Endothelial cell of umbilical vein (primary cell): ENCODE results near the gene CKAP2. TPM values are rescaled to one million over a fixed set of nuclear protein-coding genes. Genes with fewer than 3 reads are reported as not detected.

Experiments
- BruUV-seq: library from RNA; stranded (reverse); fragments of 400-500 nt; replicated peaks from 2 replicates; lab custom pipeline; 2021; lab: Mats Ljungman, UMichigan
- CTCF ChIA-PET: fragments of 300-600, 350-600 bp; sonication (Branson Sonifier 250); formaldehyde crosslinking; loops from one replicate; lab custom pipeline; 2021; ENCODE audit warnings: antibody characterized with exemption, inconsistent platforms; lab: Charles Lee
- POLR2A ChIA-PET: fragments of 300-600, 350-600 bp; sonication (Branson Sonifier 250); formaldehyde crosslinking; loops from one replicate; lab custom pipeline; 2021; ENCODE audit warnings: antibody characterized with exemption, inconsistent platforms; lab: Charles Lee
- DNase-seq: peaks from one replicate; pipeline ENCODE4 v3.0.0-alpha.2; 2011; ENCODE audit warnings: low read depth, low spot score
- FAIRE-seq: peaks from 2 replicates; lab custom pipeline; 2011; peaks lifted over from hg19 to GRCh38; lab: Jason Lieb, UNC
- H2AFZ ChIP-seq: 2 replicates; pipeline ENCODE4 v1.6.0; 2012; ENCODE audit warnings: low read depth, low read length, control low read depth, inconsistent platforms
- H3K27ac ChIP-seq: 2 replicates; pipeline ENCODE4 v1.5.1; 2011; ENCODE audit warnings: low read depth, mild to moderate bottlenecking, control low read depth, low read length, moderate library complexity; ENCODE audit not compliant: insufficient read depth
- H3K27me3 ChIP-seq, 2 experiments: 2 replicates each; pipeline versions ENCODE4 v1.6.0 to v1.6.1; 2011; ENCODE audit warnings: low read length in 2 of 2, mixed read lengths in 1 of 2; ENCODE audit not compliant: control insufficient read depth in 2 of 2, insufficient read depth in 2 of 2
- H3K36me3 ChIP-seq, 2 experiments: 2 replicates in 1 of 2; 3 replicates in 1 of 2; pipeline ENCODE4 v1.5.1; 2011; ENCODE audit warnings: low read length in 2 of 2, mild to moderate bottlenecking in 1 of 2, moderate library complexity in 1 of 2; ENCODE audit not compliant: control insufficient read depth in 2 of 2, insufficient read depth in 2 of 2; ENCODE audit errors: extremely low read depth in 1 of 2
- H3K4me1 ChIP-seq: 3 replicates; pipeline ENCODE4 v1.5.1; 2011; ENCODE audit warnings: mild to moderate bottlenecking, low read length; ENCODE audit not compliant: control insufficient read depth, insufficient read depth; ENCODE audit errors: extremely low read depth
- H3K4me2 ChIP-seq: 2 replicates; pipeline ENCODE4 v1.6.1; 2011; ENCODE audit warnings: low read length, control low read depth, mixed read lengths; ENCODE audit not compliant: insufficient read depth
- H3K4me3 ChIP-seq, 3 experiments: fragments of 200-600 bp in 1 of 3; sonication (generic), shearing (Covaris generic) in 1 of 3; replicated peaks in 1 of 3; 2 replicates each; pipeline ENCODE4 v1.5.1; 2011 to 2016; ENCODE audit warnings: control low read depth in 3 of 3, low read length in 3 of 3, mild to moderate bottlenecking in 2 of 3, inconsistent platforms in 1 of 3, low read depth in 1 of 3, moderate library complexity in 1 of 3; ENCODE audit not compliant: insufficient read depth in 1 of 3
- H3K79me2 ChIP-seq: 2 replicates; pipeline ENCODE4 v1.6.0; 2012; ENCODE audit warnings: low read length, inconsistent platforms; ENCODE audit not compliant: control insufficient read depth, insufficient read depth
- H3K9ac ChIP-seq: replicated peaks from 2 replicates; pipeline ENCODE3; 2011; ENCODE audit warnings: low read length, control low read depth; ENCODE audit not compliant: insufficient read depth; ENCODE audit errors: extremely low read depth
- H3K9me1 ChIP-seq: replicated peaks from 3 replicates; pipeline ENCODE4 v1.6.0; 2011; ENCODE audit warnings: mild to moderate bottlenecking, low read length; ENCODE audit not compliant: control insufficient read depth, insufficient read depth; ENCODE audit errors: extremely low read depth
- H3K9me3 ChIP-seq: replicated peaks from 2 replicates; pipeline ENCODE4 v1.5.1; 2012; ENCODE audit warnings: low read length, inconsistent platforms; ENCODE audit not compliant: control insufficient read depth, insufficient read depth
- H4K20me1 ChIP-seq: replicated peaks from 2 replicates; pipeline ENCODE3; 2011; ENCODE audit warnings: mild to moderate bottlenecking, low read length; ENCODE audit not compliant: control insufficient read depth, insufficient read depth; ENCODE audit errors: extremely low read depth
- CTCF ChIP-seq, 2 donors: IDR thresholded peaks; 1 replicate in 1 of 2; 2 replicates in 1 of 2; pipeline ENCODE4 v1.5.1; 2011; ENCODE audit warnings: low read length in 2 of 2, mild to moderate bottlenecking in 2 of 2, moderate library complexity in 2 of 2, control low read depth in 1 of 2, inconsistent platforms in 1 of 2, low read depth in 1 of 2; ENCODE audit not compliant: insufficient read depth in 1 of 2; ENCODE audit errors: extremely low read depth in 1 of 2
- EZH2 ChIP-seq: IDR thresholded peaks from 2 replicates; pipeline ENCODE4 v1.6.1; 2012; ENCODE audit warnings: borderline replicate concordance, low read depth, mild to moderate bottlenecking, moderate library complexity, low read length, inconsistent platforms; ENCODE audit not compliant: severe bottlenecking
- FOS ChIP-seq: IDR thresholded peaks from 2 replicates; pipeline ENCODE4 v1.6.1; 2011; ENCODE audit warnings: mild to moderate bottlenecking, low read length, moderate library complexity, borderline replicate concordance; ENCODE audit not compliant: insufficient read depth
- GATA2 ChIP-seq: IDR thresholded peaks from 2 replicates; pipeline ENCODE4 v1.7.0; 2011; ENCODE audit warnings: low read depth, mild to moderate bottlenecking, moderate library complexity, mixed read lengths, low read length; ENCODE audit not compliant: insufficient read length, insufficient read depth
- JUN ChIP-seq: IDR thresholded peaks from 2 replicates; pipeline ENCODE4 v1.6.1; 2011; ENCODE audit warnings: borderline replicate concordance, low read depth; ENCODE audit not compliant: insufficient read length, insufficient read depth
- MAX ChIP-seq: IDR thresholded peaks from 2 replicates; pipeline ENCODE4 v1.6.1; 2011; ENCODE audit not compliant: insufficient read depth, insufficient read length
- MYC ChIP-seq: IDR thresholded peaks from one replicate; pipeline ENCODE4 v1.6.1; 2011; ENCODE audit warnings: mild to moderate bottlenecking, low read depth, low read length
- POLR2A ChIP-seq: IDR thresholded peaks from 2 replicates; pipeline ENCODE4 v1.6.1; 2012; ENCODE audit warnings: low read depth, mild to moderate bottlenecking, control low read depth, low read length
- POLR2AphosphoS5 ChIP-seq: IDR thresholded peaks from 2 replicates; pipeline ENCODE4 v1.6.1; 2012; ENCODE audit warnings: low read depth, mild to moderate bottlenecking, control low read depth, low read length, moderate library complexity; ENCODE audit not compliant: insufficient read depth
- dilution Hi-C: fragments of 300-500 bp; cut with MboI; formaldehyde crosslinking; loops from one replicate; pipeline ENCODE4 v1.15.0; 2019; ENCODE audit warnings: low sequenced_read_pairs; ENCODE audit not compliant: extremely low pct_ligation_motif_present
- intact Hi-C: fragments of 100-400 bp; cut with micrococcal nuclease; formaldehyde crosslinking; loops from one replicate; pipeline ENCODE4 v1.10.0; 2022
- polyA plus RNA-seq, 4 experiments: library from polyadenylated mRNA; depleted of rRNA in 3 of 4; stranded (reverse) in 3 of 4; unstranded in 1 of 4; fragments of >200 nt; gene quantifications; 2 replicates each; pipeline versions ENCODE4 v1.2.1 to v1.2.3, GENCODE V29; 2011 to 2012; ENCODE audit warnings: missing spikeins in 1 of 4
- total RNA-seq: library from RNA; stranded (reverse); gene quantifications from 2 replicates; pipeline ENCODE4 v1.2.3, GENCODE V29; 2021

The CKAP2 gene
- total and polyA plus RNA-seq, 2 donors (not counting 3 experiments of a cell fraction or from before 2014, with no cell fraction given) = 9.2 to 72.1 TPM

DNA sequence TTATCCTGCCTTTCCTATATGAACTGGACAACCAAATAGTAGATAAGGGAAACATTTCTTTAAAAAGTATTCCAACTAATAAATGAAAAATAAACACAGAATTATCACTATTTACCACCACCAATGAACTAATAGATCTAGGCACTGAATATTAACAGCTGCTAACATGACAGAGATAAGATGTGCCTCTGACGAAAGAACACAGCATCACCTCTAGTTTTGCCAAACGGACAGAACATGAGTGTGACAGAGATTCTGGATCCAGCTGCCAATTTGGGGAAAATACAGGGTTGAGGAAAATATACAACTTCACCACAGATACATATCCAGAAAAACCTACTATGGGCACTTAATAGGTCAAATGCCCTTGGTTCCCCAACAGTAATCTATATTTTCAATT, 22.8 kb upstream of the CKAP2 start:
- peaks cover 0 to 9% of the 10 kb centered on the region in 2 experiments for H3K36me3 ChIP-seq
- H3K79me2 ChIP-seq = no peaks in the 10 kb centered on the region
- no TSS peak for BruUV-seq
- H3K27ac ChIP-seq = no peak overlapping the region
- dilution Hi-C loops = no loop called here
- FAIRE-seq = no peak
- ChIA-PET POLR2A (no interaction called here), CTCF (interaction anchor here (7.2 kb wide), 1 partner anchor 17 kb away, joined by 101 read pairs; the partner anchor contains the start of gene VPS36)
- intact Hi-C loops = no loop called here
- no peak overlapping the region for H3K4me2 ChIP-seq
- H3K9me1 ChIP-seq = no peaks in the 10 kb centered on the region
- no peaks in the 10 kb centered on the region for H3K9me3 ChIP-seq
- no peak overlapping the region for H3K9ac ChIP-seq
- H3K4me1 ChIP-seq = peaks cover 43% of the 10 kb centered on the region
- no peak for DNase-seq
- no peak overlapping the region for H2AFZ ChIP-seq
- H3K27me3 ChIP-seq = no peaks in the 10 kb centered on the region
- no peaks in the 10 kb centered on the region for H4K20me1 ChIP-seq
- no peak overlapping the region for H3K4me3 ChIP-seq
- no peak for TF ChIP-seq EZH2
- no peak for TF ChIP-seq FOS
- TF ChIP-seq MAX = no peak
- TF ChIP-seq GATA2 = no peak
- no peak for TF ChIP-seq CTCF (IDR thresholded peaks at IDR 0.05; ENCODE audit: extremely low read depth in 1 of 2, insufficient read depth in 1 of 2, low read depth in 1 of 2, low read length in 2 of 2)
- no peak for TF ChIP-seq JUN
- TF ChIP-seq POLR2AphosphoS5 = no peak
- TF ChIP-seq MYC = no peak
- no peak for TF ChIP-seq POLR2A
